ENCODE measurements around the gene ELOB.

- TF ChIP-seq CTCF (IDR thresholded peaks at IDR 0.05; ENCODE audit: low read length) = no peak
- TF ChIP-seq EZH2 (IDR thresholded peaks at IDR 0.05; ENCODE audit: borderline replicate concordance, low read length) = no peak
Observed at GRCh38 chr16:2767140-2767731, 9.8 kb downstream of the ELOB start.
